Spinal cord (tissue), 10 donors: Measurements from ENCODE around the gene TCF12. TPM values are rescaled to one million over a fixed set of nuclear protein-coding genes. Genes with fewer than 3 reads are reported as not detected.

Experiments used
- DNase-seq, 6 donors: peaks; one replicate each; pipeline versions ENCODE4 v3.0.0 to v3.0.0-alpha.2; 2013 to 2015; ENCODE audit warnings: low spot score in 6 of 6, low read depth in 4 of 6
- H3K27ac ChIP-seq: one replicate; pipeline ENCODE4 v1.5.1; 2013; ENCODE audit warnings: low read depth, low read length, control low read depth
- H3K27me3 ChIP-seq: one replicate; pipeline ENCODE4 v1.6.1; 2013; ENCODE audit warnings: low read length; ENCODE audit not compliant: control insufficient read depth, insufficient read depth
- H3K36me3 ChIP-seq: one replicate; pipeline ENCODE4 v1.6.1; 2013; ENCODE audit warnings: low read length; ENCODE audit not compliant: control insufficient read depth, insufficient read depth
- H3K4me1 ChIP-seq: one replicate; pipeline ENCODE4 v1.6.1; 2013; ENCODE audit warnings: low read length; ENCODE audit not compliant: control insufficient read depth, insufficient read depth
- H3K4me3 ChIP-seq: one replicate; pipeline ENCODE4 v1.5.1; 2013; ENCODE audit warnings: low read depth, low read length, control low read depth
- H3K9me3 ChIP-seq: one replicate; pipeline ENCODE4 v1.6.1; 2013; ENCODE audit warnings: low read length; ENCODE audit not compliant: control insufficient read depth, insufficient read depth
- WGBS: methylation state at CpG from one replicate; pipeline ENCODE4 v1.1.5; 2013; ENCODE audit warnings: missing lambda C conversion rate; ENCODE audit not compliant: insufficient coverage; 5-methylcytosine and 5-hydroxymethylcytosine counted together
- polyA plus RNA-seq, 2 donors: library from polyadenylated mRNA; unstranded; fragments of 120-200 nt; gene quantifications; one replicate each; pipeline ENCODE4 v1.2.1, GENCODE V29; 2013; ENCODE audit not compliant: insufficient read length in 2 of 2
- total RNA-seq, 2 donors: library from RNA; depleted of rRNA in 1 of 2; stranded (reverse); fragments of 120-200 nt in 1 of 2; fragments of >200 nt in 1 of 2; gene quantifications; one replicate each; pipeline versions ENCODE4 v1.2.3 to v1.2.4, GENCODE V29; 2013 to 2014
- donor health status: healthy.

Gene TCF12
- total and polyA plus RNA-seq, 4 donors, result 88.8 to 183 (median 135) TPM

DNA sequence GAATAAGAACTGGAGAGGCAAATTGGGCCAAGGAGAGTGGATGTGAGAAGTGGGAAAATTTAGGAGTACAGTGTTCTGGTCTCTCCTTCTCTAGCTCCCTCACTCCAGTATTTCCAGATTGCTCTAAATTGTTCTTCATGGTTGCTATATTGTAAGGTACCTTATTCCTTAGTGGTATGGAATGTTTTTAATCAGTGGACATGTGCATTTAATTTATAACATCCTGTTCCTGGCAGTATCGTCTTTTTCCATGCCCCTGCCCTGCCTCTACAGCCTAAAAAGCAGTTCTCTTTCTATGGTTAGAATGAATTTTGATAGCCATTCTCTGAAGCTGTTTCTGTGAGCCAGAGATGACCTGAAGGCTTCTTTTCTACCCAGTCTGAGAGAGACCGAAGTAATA, 180.5 kb downstream of the TCF12 start:
- H3K4me3 ChIP-seq, result no peak overlapping the region
- no CpG with 5 or more reads among the region's 2 CpGs for WGBS
- H3K4me1 ChIP-seq, result no peaks in the 10 kb centered on the region
- H3K36me3 ChIP-seq, result no peaks in the 10 kb centered on the region
- H3K27me3 ChIP-seq, result no peaks in the 10 kb centered on the region
- no peaks in the 10 kb centered on the region for H3K9me3 ChIP-seq
- no peak for DNase-seq
- no peak overlapping the region for H3K27ac ChIP-seq

DNA sequence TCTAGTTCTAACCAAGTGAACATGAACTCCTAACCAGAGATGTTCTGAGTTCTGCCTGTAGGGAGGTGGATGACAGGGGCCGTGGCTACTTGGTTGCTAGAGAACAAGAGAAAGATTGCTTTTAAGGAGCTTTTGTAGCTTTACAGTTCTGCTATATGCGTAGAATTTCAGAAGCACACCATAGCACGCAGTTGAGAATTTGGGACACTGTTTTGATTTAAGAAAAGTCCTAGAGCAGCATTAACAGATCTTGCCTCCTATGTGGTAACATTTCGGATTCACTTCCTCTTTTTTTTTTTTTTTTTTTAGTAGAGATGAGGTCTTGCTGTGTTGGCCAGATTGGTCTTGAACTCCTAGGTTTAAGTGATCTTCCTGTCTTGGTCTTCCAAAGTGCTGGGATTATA, 181.7 kb downstream of the TCF12 start:
- H3K27me3 ChIP-seq, result no peaks in the 10 kb centered on the region
- no peak for DNase-seq
- no peak overlapping the region for H3K27ac ChIP-seq
- H3K9me3 ChIP-seq, result no peaks in the 10 kb centered on the region
- H3K4me3 ChIP-seq, result no peak overlapping the region
- no peaks in the 10 kb centered on the region for H3K36me3 ChIP-seq
- 86% methylated on average over 1 of the region's 4 CpGs for whole genome bisulfite sequencing
- no peaks in the 10 kb centered on the region for H3K4me1 ChIP-seq

DNA sequence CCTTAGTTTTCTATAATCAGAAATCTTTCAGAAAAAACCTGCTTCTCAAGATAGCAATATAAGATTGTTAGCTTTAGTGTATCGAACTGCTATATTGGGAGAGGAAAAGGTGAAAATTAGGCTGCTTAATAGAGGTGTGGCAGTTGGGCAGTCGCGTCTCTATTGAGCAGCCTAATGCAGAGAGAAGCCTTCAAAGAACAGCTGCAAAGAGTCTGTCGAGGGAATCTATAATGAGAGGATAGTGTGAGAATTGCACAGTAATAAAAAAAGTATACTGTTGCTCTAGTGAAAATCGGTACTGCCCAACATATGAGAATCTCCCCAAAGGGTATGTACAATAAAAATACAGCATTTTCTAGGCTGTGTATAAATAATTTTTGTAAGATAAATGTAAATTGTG, 184.4 kb downstream of the TCF12 start:
- Histone ChIP-seq H3K4me3 (no peak overlapping the region), H3K27ac (no peak overlapping the region), H3K36me3 (no peaks in the 10 kb centered on the region), H3K9me3 (no peaks in the 10 kb centered on the region), H3K27me3 (no peaks in the 10 kb centered on the region), H3K4me1 (no peaks in the 10 kb centered on the region)
- DNase-seq, result peak in 1 of 6 donors; percentile 56
- WGBS, result 67% methylated on average over 2 of the region's 5 CpGs

DNA sequence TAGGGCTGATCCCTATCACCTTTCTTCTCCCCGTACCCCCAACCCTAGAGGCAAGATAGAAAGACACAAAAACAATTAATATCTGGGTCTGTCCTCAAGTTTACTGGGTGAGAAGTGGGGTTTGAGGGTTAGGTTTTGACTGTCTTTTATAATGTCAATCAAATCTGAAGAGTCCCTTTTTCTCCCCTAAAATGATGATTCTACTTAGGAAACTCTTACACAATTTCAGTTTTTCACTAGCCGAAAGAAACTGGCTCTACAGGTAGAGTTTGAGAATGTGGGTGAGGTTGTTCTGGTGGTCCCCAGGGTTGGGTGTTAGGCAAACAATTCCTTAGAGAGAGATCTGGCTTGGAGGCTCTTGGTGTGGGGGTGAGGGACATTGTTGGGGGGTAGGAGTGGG, 189.9 kb downstream of the TCF12 start:
- Histone ChIP-seq H3K27me3 (no peaks in the 10 kb centered on the region), H3K36me3 (no peaks in the 10 kb centered on the region), H3K4me3 (no peak overlapping the region), H3K9me3 (no peaks in the 10 kb centered on the region), H3K27ac (no peak overlapping the region), H3K4me1 (no peaks in the 10 kb centered on the region)
- WGBS, result no CpG with 5 or more reads among the region's 2 CpGs
- DNase-seq, result no peak

DNA sequence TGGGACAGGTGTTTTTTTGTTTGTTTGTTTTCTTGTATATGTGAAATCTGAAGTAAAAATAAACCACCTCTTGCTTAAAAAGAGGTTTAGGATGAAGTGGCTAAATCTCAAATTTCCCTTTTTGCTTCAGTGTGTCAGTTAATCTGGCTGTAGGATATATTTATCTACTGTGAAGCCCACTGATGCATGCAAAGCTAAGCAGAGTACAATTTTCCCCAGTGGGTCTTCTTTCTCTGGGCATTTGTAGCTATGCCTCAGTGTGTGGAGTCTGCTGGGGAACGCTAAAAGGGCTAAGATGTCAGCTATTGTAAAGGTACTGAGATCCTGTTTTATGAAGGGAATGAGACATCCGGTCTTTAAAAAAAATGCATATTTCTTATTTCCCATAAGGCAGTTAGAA, 190.6 kb downstream of the TCF12 start:
- no peak overlapping the region for H3K4me3 ChIP-seq
- DNase-seq, result no peak
- H3K9me3 ChIP-seq, result no peaks in the 10 kb centered on the region
- no peaks in the 10 kb centered on the region for H3K36me3 ChIP-seq
- WGBS, result no CpG with 5 or more reads among the region's 2 CpGs
- H3K27ac ChIP-seq, result no peak overlapping the region
- no peaks in the 10 kb centered on the region for H3K4me1 ChIP-seq
- H3K27me3 ChIP-seq, result no peaks in the 10 kb centered on the region

DNA sequence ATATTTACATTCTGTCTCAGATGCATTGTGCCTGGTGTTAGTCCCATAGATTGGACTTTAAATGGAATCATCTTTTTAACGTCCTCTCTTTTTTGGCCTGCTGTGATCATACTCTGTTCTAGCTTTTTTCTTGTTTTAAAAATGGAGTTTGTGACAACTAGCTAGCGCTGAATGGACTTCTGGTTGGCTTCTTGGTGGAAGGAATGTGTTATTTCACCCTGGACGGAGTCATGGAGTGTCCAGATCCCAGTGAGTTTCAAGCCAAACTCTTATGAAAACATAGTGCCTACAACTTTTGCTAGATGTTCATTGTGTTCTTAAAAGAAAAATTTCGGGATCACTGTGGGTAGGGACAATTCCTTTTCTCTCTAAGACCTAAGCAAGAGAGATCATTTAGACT, 192.6 kb downstream of the TCF12 start:
- no peaks in the 10 kb centered on the region for H3K36me3 ChIP-seq
- H3K4me1 ChIP-seq, result peaks cover 3% of the 10 kb centered on the region
- no peaks in the 10 kb centered on the region for H3K9me3 ChIP-seq
- H3K27me3 ChIP-seq, result no peaks in the 10 kb centered on the region
- H3K4me3 ChIP-seq, result no peak overlapping the region
- WGBS, result 90% methylated on average over 2 of the region's 4 CpGs
- H3K27ac ChIP-seq, result no peak overlapping the region
- DNase-seq, result no peak

DNA sequence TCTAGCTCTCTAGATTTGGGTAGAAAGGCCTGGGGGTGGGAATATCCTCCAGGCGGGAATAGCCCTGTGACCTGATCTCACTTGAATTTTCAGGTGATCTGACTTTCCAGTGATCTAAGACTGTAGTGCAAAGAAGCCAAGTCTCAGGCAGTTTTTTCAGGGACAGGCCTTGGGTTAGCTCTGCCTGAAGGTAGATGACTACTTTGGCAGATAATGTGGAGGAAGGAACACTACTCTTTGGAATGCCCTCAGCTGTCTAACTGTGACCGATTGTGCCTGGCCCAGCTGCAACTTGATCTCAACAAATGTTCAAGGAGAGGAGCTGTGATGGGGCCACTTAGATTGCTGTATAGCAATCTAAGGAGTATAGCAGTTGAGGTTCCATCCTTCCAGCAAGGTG, 193.7 kb downstream of the TCF12 start:
- no peak overlapping the region for H3K27ac ChIP-seq
- no peaks in the 10 kb centered on the region for H3K36me3 ChIP-seq
- H3K27me3 ChIP-seq, result no peaks in the 10 kb centered on the region
- H3K4me1 ChIP-seq, result peaks cover 3% of the 10 kb centered on the region
- H3K9me3 ChIP-seq, result no peaks in the 10 kb centered on the region
- no peak for DNase-seq
- H3K4me3 ChIP-seq, result no peak overlapping the region
- WGBS, result 79% methylated on average over 2 of the region's 2 CpGs

DNA sequence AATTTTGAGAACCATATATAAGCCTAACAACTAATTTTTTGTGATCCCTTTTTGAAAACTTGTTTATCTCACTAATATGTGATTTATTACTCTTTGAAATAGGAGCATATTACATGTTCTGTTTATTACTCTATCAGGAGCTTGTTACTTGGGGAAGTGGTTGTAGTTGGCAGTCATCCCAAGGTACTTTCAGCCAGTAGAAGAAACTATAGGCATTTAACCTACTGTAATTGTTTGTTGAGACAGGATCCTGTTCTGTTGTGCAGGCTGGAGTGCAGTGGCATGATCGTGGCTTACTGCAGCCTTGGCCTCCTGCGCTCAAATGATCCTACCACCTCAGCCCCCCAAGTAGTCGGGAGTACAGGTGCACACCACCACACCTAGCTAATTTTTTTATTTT, 195.6 kb downstream of the TCF12 start:
- WGBS, result no CpG with 5 or more reads among the region's 3 CpGs
- H3K27me3 ChIP-seq, result no peaks in the 10 kb centered on the region
- no peaks in the 10 kb centered on the region for H3K9me3 ChIP-seq
- H3K36me3 ChIP-seq, result no peaks in the 10 kb centered on the region
- no peak overlapping the region for H3K4me3 ChIP-seq
- H3K27ac ChIP-seq, result no peak overlapping the region
- H3K4me1 ChIP-seq, result peaks cover 3% of the 10 kb centered on the region
- no peak for DNase-seq

DNA sequence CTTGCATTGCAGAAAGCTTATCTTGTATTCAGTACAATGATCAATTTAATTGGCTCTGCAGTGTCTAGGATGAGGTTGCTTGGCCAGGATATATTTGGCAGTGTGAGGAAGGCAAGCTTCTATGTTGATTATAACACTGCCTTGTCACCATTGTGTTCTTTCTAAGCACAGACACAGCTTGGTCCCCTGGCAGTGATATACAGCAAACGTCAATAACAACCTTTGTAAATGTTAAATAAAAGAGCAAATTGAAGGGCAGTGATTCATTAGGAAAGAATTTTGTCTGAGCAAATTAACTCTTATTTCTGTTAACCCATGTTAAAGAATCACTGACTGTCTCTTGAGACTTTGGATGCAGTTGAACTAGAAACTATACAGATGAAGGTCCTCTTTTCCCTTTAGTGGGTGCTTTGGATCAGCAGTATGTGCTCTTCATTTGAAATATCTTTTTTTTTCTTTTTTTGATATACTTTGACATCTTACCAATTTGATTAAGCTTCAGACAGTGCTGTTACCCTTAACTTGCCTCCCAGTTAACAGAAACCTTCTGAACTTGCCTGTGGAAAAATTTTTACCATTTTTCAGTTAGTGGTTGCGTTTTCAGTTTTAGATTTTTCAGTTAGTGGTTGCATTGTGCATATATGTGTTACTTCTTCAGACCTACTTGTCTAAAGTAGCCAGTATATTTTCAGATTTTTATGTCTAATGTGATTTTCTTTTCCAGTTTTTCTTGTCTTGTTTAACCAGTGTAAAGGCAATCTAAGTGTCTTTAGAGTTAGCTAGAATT, 199.8 kb downstream of the TCF12 start:
- peak in 2 of 6 donors; percentile 64 to 76 for DNase-seq
- H3K4me1 ChIP-seq, result peaks cover 5% of the 10 kb centered on the region
- no peak overlapping the region for H3K4me3 ChIP-seq
- H3K36me3 ChIP-seq, result no peaks in the 10 kb centered on the region
- no CpG with 5 or more reads among the region's 2 CpGs for WGBS
- no peaks in the 10 kb centered on the region for H3K9me3 ChIP-seq
- H3K27ac ChIP-seq, result peak overlapping the region; percentile 10
- no peaks in the 10 kb centered on the region for H3K27me3 ChIP-seq

DNA sequence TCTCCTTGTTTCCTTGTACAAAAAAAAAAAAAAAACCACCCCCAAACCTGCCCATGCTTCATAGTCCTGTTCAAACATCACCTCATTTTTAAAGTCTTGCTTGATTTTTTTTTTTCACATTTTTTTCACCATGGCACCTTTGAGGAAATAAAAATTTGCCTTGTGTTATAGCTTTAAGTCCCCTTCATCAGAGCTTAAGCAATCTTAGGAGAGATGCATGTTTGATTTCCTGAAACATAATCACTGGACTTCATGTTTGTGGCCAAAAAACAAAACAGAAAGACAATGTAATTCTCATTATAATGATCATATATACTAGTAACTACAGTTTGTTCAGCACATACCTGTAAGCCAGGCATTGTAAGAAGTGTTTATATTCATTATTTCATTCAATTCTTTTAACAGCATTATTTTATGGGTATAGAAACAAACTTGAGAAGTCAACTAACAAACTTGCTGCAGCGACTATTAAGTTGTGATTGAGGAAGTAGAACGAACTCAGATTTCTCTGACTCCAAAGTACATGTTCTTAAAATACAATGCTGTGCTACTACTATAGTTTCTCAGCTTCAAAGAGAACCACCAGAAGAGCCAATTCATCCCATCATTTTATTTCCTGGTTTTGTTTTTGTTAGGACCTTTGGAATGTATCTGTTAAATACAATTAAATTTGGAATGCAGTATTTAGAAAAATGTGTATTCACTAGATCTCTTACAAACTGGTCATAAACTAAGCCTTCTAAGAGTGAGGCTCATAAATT, 203.8 kb downstream of the TCF12 start:
- no CpG with 5 or more reads among the region's 2 CpGs for WGBS
- peaks cover 2% of the 10 kb centered on the region for H3K4me1 ChIP-seq
- no peak overlapping the region for H3K27ac ChIP-seq
- no peak overlapping the region for H3K4me3 ChIP-seq
- H3K27me3 ChIP-seq, result no peaks in the 10 kb centered on the region
- H3K36me3 ChIP-seq, result peaks cover 2% of the 10 kb centered on the region
- DNase-seq, result no peak
- no peaks in the 10 kb centered on the region for H3K9me3 ChIP-seq
